OCI-LY1 (cell line): ENCODE measurements around the gene ASF1B.
"Not testable (repeated sequence)": the region's sequence is repeated elsewhere in the genome, so short reads cannot be mapped to it uniquely, and the experiment has no call there.

Source experiments
- H2AFZ ChIP-seq: fragments of 200-600 bp; sonication (generic), shearing (Covaris generic); 2 replicates; pipeline ENCODE4 v1.6.0; 2014; ENCODE audit warnings: antibody characterized with exemption, mild to moderate bottlenecking, low read length
- H3F3A ChIP-seq: fragments of 200-600 bp; sonication (generic), shearing (Covaris generic); 2 replicates; pipeline ENCODE4 v1.6.0; 2014; ENCODE audit warnings: mild to moderate bottlenecking, antibody characterized with exemption, low read length, moderate library complexity; ENCODE audit not compliant: insufficient read depth
- H3K27ac ChIP-seq: fragments of 200-600 bp; sonication (generic); 2 replicates; pipeline ENCODE4 v1.5.1; 2014; ENCODE audit warnings: low read length, mixed run types, mild to moderate bottlenecking, low read depth; ENCODE audit not compliant: poor library complexity, severe bottlenecking
- H3K27me3 ChIP-seq: fragments of 200-600 bp; sonication (generic); 2 replicates; pipeline ENCODE4 v1.6.0; 2014; ENCODE audit warnings: antibody characterized with exemption, mild to moderate bottlenecking, low read length, moderate library complexity; ENCODE audit not compliant: insufficient read depth
- H3K36me3 ChIP-seq: fragments of 200-600 bp; sonication (generic); 2 replicates; pipeline ENCODE4 v1.6.1; 2014; ENCODE audit warnings: mild to moderate bottlenecking, antibody characterized with exemption, low read length, moderate library complexity, mixed read lengths; ENCODE audit not compliant: insufficient read depth
- H3K4me1 ChIP-seq: fragments of 200-600 bp; sonication (generic); 2 replicates; pipeline ENCODE4 v1.5.1; 2014; ENCODE audit warnings: mild to moderate bottlenecking, low read length, moderate library complexity; ENCODE audit not compliant: insufficient read depth, severe bottlenecking
- H3K4me2 ChIP-seq: fragments of 200-600 bp; sonication (generic), shearing (Covaris generic); 2 replicates; pipeline ENCODE4 v1.6.1; 2014; ENCODE audit warnings: low read length
- H3K4me3 ChIP-seq: fragments of 200-600 bp; sonication (generic); 2 replicates; pipeline ENCODE4 v1.5.1; 2014; ENCODE audit warnings: low read length, low read depth, mild to moderate bottlenecking, mixed read lengths; ENCODE audit not compliant: poor library complexity, severe bottlenecking
- H3K79me2 ChIP-seq: fragments of 200-600 bp; shearing (Covaris generic); 2 replicates; pipeline ENCODE4 v1.6.1; 2016; ENCODE audit warnings: mixed run types, low read length, mixed read lengths; ENCODE audit not compliant: insufficient read depth
- H3K9ac ChIP-seq: fragments of 200-600 bp; sonication (generic), shearing (Covaris generic); 2 replicates; pipeline ENCODE4 v1.6.1; 2014; ENCODE audit warnings: mild to moderate bottlenecking, low read length, mixed read lengths
- H3K9me2 ChIP-seq: fragments of 200-600 bp; sonication (generic), shearing (Covaris generic); 2 replicates; pipeline ENCODE4 v1.6.1; 2014; ENCODE audit warnings: low read depth, mild to moderate bottlenecking, low read length, mixed read lengths
- H3K9me3 ChIP-seq: fragments of 200-600 bp; shearing (Covaris generic); 2 replicates; pipeline ENCODE4 v1.6.1; 2014; ENCODE audit warnings: low read length, mixed read lengths
- H4K20me1 ChIP-seq: fragments of 200-600 bp; sonication (generic), shearing (Covaris generic); 2 replicates; pipeline ENCODE4 v1.6.0; 2016; ENCODE audit warnings: mild to moderate bottlenecking, low read length; ENCODE audit not compliant: insufficient read depth
- CTCF ChIP-seq: fragments of 200-600 bp; sonication (generic), shearing (Covaris generic); IDR thresholded peaks from 2 replicates; pipeline ENCODE4 v1.5.1; 2017; ENCODE audit warnings: mild to moderate bottlenecking, antibody characterized with exemption, low read length, moderate library complexity, mixed read lengths
- EZH2 ChIP-seq: fragments of 200-600 bp; sonication (generic), shearing (Covaris generic); IDR thresholded peaks from 2 replicates; pipeline ENCODE4 v1.8.0; 2017; ENCODE audit warnings: borderline replicate concordance, mixed run types, mild to moderate bottlenecking, antibody characterized with exemption, low read length, moderate library complexity, mixed read lengths

Gene ASF1B

DNA sequence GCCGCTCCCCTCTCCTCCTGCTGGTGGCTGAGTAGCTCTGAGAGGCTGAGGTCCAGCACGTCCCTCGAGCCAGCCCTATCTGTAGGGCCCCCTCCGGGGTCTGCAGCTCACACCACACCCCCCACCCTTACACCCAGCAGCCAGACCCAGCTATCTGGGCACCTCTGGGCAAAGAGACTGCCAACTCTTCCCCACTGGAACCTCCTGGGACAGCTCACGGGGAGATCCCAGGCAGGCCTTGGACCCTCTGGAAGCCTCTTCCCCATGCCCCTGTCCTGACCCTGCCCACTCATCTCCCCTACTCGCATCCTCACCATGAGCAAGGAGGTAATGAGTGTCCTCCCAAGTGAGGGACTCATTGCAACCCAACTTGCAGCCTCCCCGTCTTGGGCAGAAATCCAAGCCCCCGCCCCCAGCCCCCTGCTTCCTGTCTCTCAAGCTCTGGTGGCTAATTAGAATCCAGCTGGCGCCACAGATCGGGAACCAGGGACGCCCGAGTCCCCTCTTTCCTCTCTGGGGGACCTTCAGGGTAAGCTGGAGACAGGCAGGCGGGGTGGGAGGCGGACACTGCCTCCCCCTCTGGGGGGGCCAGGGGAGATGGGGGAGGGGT lies 47.5 kb upstream of the ASF1B start:
- Histone ChIP-seq H3K4me3 (no peak overlapping the region), H3K9me2 (no peaks in the 10 kb centered on the region), H3K9me3 (no peaks in the 10 kb centered on the region), H3K27me3 (peaks cover 4% of the 10 kb centered on the region; the same call in 1 of the 2 replicates), H3K27ac (no peak overlapping the region), H3K4me1 (no peaks in the 10 kb centered on the region), H2AFZ (no peak overlapping the region), H3F3A (no peaks in the 10 kb centered on the region), H3K36me3 (no peaks in the 10 kb centered on the region), H4K20me1 (no peaks in the 10 kb centered on the region), H3K79me2 (no peaks in the 10 kb centered on the region), H3K9ac (no peak overlapping the region), H3K4me2 (no peak overlapping the region)
- TF ChIP-seq EZH2 (no peak), CTCF (no peak)

DNA sequence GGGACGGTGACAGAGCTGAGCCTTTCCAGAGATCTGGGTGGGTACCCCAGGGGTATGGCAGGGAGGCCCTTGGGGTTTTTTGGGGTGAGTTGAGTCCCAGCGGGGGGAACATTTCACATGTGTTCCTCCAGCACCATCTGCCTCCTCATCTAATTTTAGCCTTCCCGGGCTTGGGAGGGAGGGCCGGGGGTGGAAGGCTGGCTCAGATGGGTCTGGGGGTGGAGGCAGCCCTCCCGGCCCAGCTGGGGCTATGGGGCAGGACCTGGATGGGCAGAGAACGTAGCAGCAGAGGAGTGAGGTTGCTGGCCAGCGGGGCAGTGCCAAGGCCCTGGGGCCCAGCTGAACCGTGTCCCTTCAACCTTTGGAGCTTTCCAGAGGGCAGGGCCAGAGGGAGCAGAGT lies 46.1 kb upstream of the ASF1B start:
- H4K20me1 ChIP-seq = no peaks in the 10 kb centered on the region
- no peak overlapping the region for H3K4me3 ChIP-seq
- TF ChIP-seq EZH2 (no peak), CTCF (no peak)
- no peaks in the 10 kb centered on the region for H3K36me3 ChIP-seq
- H3K27ac ChIP-seq = no peak overlapping the region
- H2AFZ ChIP-seq = no peak overlapping the region
- no peaks in the 10 kb centered on the region for H3K9me3 ChIP-seq
- H3F3A ChIP-seq = no peaks in the 10 kb centered on the region
- H3K79me2 ChIP-seq = no peaks in the 10 kb centered on the region
- H3K9me2 ChIP-seq = no peaks in the 10 kb centered on the region
- H3K4me1 ChIP-seq = no peaks in the 10 kb centered on the region
- no peak overlapping the region for H3K4me2 ChIP-seq
- no peak overlapping the region for H3K9ac ChIP-seq
- H3K27me3 ChIP-seq = peaks cover 2% of the 10 kb centered on the region; the same call in 1 of the 2 replicates

DNA sequence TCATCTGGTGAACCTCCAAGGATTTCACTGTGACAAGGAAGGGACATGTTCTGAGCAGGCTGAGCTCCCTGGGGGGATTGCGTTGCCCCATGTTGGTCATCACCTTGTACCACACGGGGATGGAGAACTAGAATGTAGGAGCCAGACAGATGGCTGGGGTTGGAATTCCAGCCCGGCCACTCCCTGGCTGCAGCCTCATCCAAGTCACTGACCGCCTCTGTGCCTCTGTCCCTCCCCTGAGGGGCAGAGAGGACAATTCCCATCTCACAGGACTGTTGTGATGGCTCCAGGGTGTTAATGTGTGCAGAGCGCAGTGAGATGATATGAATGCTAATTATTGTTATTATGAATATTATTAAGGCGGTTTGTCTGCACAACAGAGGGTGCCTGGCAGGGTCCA lies 45.5 kb upstream of the ASF1B start:
- Histone ChIP-seq H3F3A (no peaks in the 10 kb centered on the region), H3K4me2 (no peak overlapping the region), H3K27me3 (no peaks in the 10 kb centered on the region), H3K9ac (no peak overlapping the region), H4K20me1 (no peaks in the 10 kb centered on the region), H3K79me2 (no peaks in the 10 kb centered on the region), H3K9me3 (no peaks in the 10 kb centered on the region), H3K27ac (no peak overlapping the region), H3K36me3 (no peaks in the 10 kb centered on the region), H2AFZ (no peak overlapping the region), H3K9me2 (no peaks in the 10 kb centered on the region), H3K4me3 (no peak overlapping the region), H3K4me1 (no peaks in the 10 kb centered on the region)
- no peak for TF ChIP-seq EZH2
- TF ChIP-seq CTCF = no peak

- not testable (repeated sequence) for H4K20me1 ChIP-seq, H3K9me2 ChIP-seq, H3K36me3 ChIP-seq, H3K27ac ChIP-seq, H3K9me3 ChIP-seq, H3K4me2 ChIP-seq, H3K79me2 ChIP-seq, H3K9ac ChIP-seq, H2AFZ ChIP-seq, H3K4me1 ChIP-seq, H3F3A ChIP-seq, H3K27me3 ChIP-seq, H3K4me3 ChIP-seq
Measured at GRCh38 chr19:14181199-14181598, 44.8 kb upstream of the ASF1B start.
